Astrocyte (in vitro differentiated cells and primary cell): ENCODE results near the gene BACH2. TPM values are rescaled to one million over a fixed set of nuclear protein-coding genes. Genes with fewer than 3 reads are reported as not detected.

Experiments
- DNase-seq: peaks from one replicate; pipeline ENCODE4 v3.0.0-alpha.2; 2010; ENCODE audit warnings: low read depth
- FAIRE-seq: peaks from 2 replicates; lab custom pipeline; 2011; peaks lifted over from hg19 to GRCh38; lab: Jason Lieb, UNC
- H2AFZ ChIP-seq: 2 replicates; pipeline ENCODE4 v1.6.0; 2012; ENCODE audit warnings: low read depth, low read length, inconsistent platforms
- H3K27ac ChIP-seq: 2 replicates; pipeline ENCODE4 v1.5.1; 2011; ENCODE audit warnings: low read depth, low read length, inconsistent platforms
- H3K27me3 ChIP-seq: 2 replicates; pipeline ENCODE4 v1.6.0; 2011; ENCODE audit warnings: low read length, inconsistent platforms; ENCODE audit not compliant: insufficient read depth
- H3K36me3 ChIP-seq: 2 replicates; pipeline ENCODE4 v1.5.1; 2011; ENCODE audit warnings: low read length, inconsistent platforms; ENCODE audit not compliant: insufficient read depth
- H3K4me1 ChIP-seq: 2 replicates; pipeline ENCODE4 v1.5.1; 2011; ENCODE audit warnings: low read length, inconsistent platforms; ENCODE audit not compliant: insufficient read depth
- H3K4me2 ChIP-seq: 2 replicates; pipeline ENCODE4 v1.6.0; 2012; ENCODE audit warnings: low read length, inconsistent platforms
- H3K4me3 ChIP-seq: 2 replicates; pipeline ENCODE4 v1.5.1; 2011; ENCODE audit warnings: low read depth, mild to moderate bottlenecking, low read length, inconsistent platforms; ENCODE audit not compliant: insufficient read depth
- H3K79me2 ChIP-seq: 2 replicates; pipeline ENCODE4 v1.6.0; 2012; ENCODE audit warnings: mild to moderate bottlenecking, low read length, inconsistent platforms; ENCODE audit not compliant: insufficient read depth
- H3K9ac ChIP-seq: 2 replicates; pipeline ENCODE4 v1.6.0; 2012; ENCODE audit warnings: mild to moderate bottlenecking, low read length, inconsistent platforms
- H3K9me3 ChIP-seq: 2 replicates; pipeline ENCODE4 v1.5.1; 2012; ENCODE audit warnings: low read depth, mild to moderate bottlenecking, low read length, inconsistent platforms; ENCODE audit not compliant: insufficient read depth
- H4K20me1 ChIP-seq: 2 replicates; pipeline ENCODE4 v1.6.0; 2012; ENCODE audit warnings: low read length, inconsistent platforms; ENCODE audit not compliant: insufficient read depth
- H3K27ac Mint-ChIP-seq: one replicate; pipeline ENCODE4 v1.8.0; 2021; ENCODE audit warnings: mild to moderate bottlenecking, mixed read lengths; ENCODE audit not compliant: unreplicated experiment
- H3K27me3 Mint-ChIP-seq: one replicate; pipeline ENCODE4 v1.8.0; 2021; ENCODE audit warnings: low read depth, mixed read lengths; ENCODE audit not compliant: unreplicated experiment
- H3K36me3 Mint-ChIP-seq: one replicate; pipeline ENCODE4 v1.8.0; 2021; ENCODE audit warnings: low read depth, mixed read lengths; ENCODE audit not compliant: unreplicated experiment
- H3K4me1 Mint-ChIP-seq: one replicate; pipeline ENCODE4 v1.8.0; 2021; ENCODE audit warnings: low read depth, mixed read lengths; ENCODE audit not compliant: unreplicated experiment
- H3K4me3 Mint-ChIP-seq: one replicate; pipeline ENCODE4 v1.8.0; 2021; ENCODE audit warnings: mild to moderate bottlenecking, moderate library complexity, mixed read lengths; ENCODE audit not compliant: unreplicated experiment
- H3K9me3 Mint-ChIP-seq: one replicate; pipeline ENCODE4 v1.8.0; 2021; ENCODE audit warnings: mild to moderate bottlenecking, mixed read lengths; ENCODE audit not compliant: unreplicated experiment
- CTCF ChIP-seq: IDR thresholded peaks from 2 replicates; pipeline ENCODE4 v1.5.1; 2011; ENCODE audit warnings: low read depth, mild to moderate bottlenecking, inconsistent platforms, low read length, moderate library complexity; ENCODE audit not compliant: insufficient read depth
- EZH2 ChIP-seq: IDR thresholded peaks from 2 replicates; pipeline ENCODE4 v1.6.1; 2012; ENCODE audit warnings: mild to moderate bottlenecking, low read length, inconsistent platforms; ENCODE audit not compliant: insufficient read depth
- total RNA-seq: library from RNA; stranded (reverse); gene quantifications from 2 replicates; pipeline ENCODE4 v1.2.1, GENCODE V29; 2021

Gene BACH2
- total RNA-seq, 1 donor from 2014 or later: 17.5 TPM

GRCh38 chr6:89940225-89941027 lies 356.2 kb downstream of the BACH2 start:
- H3K4me3 ChIP-seq: no peak overlapping the region
- no peaks in the 10 kb centered on the region for H3K9me3 ChIP-seq
- no peaks in the 10 kb centered on the region for H3K4me1 ChIP-seq
- Mint-ChIP-seq H3K9me3 (peaks cover 1% of the 10 kb centered on the region), H3K4me1 (peaks cover 22% of the 10 kb centered on the region), H3K27me3 (no peaks in the 10 kb centered on the region), H3K36me3 (peaks cover 6% of the 10 kb centered on the region), H3K27ac (peak overlapping the region; percentile 73), H3K4me3 (no peak overlapping the region)
- peak; percentile 69 for DNase-seq
- H3K9ac ChIP-seq: no peak overlapping the region
- H3K36me3 ChIP-seq: no peaks in the 10 kb centered on the region
- peak; percentile 29 for FAIRE-seq
- H2AFZ ChIP-seq: no peak overlapping the region
- H3K4me2 ChIP-seq: no peak overlapping the region
- TF ChIP-seq EZH2 (no peak), CTCF (peak; percentile 87)
- no peaks in the 10 kb centered on the region for H3K27me3 ChIP-seq
- no peaks in the 10 kb centered on the region for H4K20me1 ChIP-seq
- H3K27ac ChIP-seq: no peak overlapping the region
- H3K79me2 ChIP-seq: no peaks in the 10 kb centered on the region

DNA sequence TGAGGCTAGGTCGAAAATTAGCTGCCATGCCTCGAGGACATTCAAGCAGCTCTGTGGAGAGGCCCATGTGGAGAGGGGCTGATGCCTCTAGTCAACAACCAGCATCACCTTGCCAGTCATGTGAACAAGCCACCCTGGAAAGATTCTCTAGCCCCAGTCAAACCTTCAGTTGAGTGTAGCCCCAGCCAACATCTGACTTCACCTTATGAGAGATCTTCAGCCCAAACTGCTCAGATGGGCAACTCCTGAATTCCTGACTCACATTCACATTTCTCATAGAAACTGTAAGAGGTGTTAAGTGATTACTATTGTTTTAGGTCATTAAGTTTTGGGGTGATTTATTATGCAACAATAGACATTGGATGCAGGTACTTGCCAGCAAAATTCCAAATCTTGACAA lies 357.5 kb downstream of the BACH2 start:
- Mint-ChIP-seq H3K9me3 (peaks cover 1% of the 10 kb centered on the region), H3K4me1 (peaks cover 19% of the 10 kb centered on the region), H3K27ac (no peak overlapping the region), H3K36me3 (peaks cover 9% of the 10 kb centered on the region), H3K4me3 (no peak overlapping the region), H3K27me3 (no peaks in the 10 kb centered on the region)
- H3K36me3 ChIP-seq: no peaks in the 10 kb centered on the region
- H3K4me2 ChIP-seq: no peak overlapping the region
- H3K79me2 ChIP-seq: no peaks in the 10 kb centered on the region
- H3K27ac ChIP-seq: no peak overlapping the region
- H3K4me3 ChIP-seq: no peak overlapping the region
- H3K9ac ChIP-seq: no peak overlapping the region
- H3K9me3 ChIP-seq: no peaks in the 10 kb centered on the region
- no peaks in the 10 kb centered on the region for H3K27me3 ChIP-seq
- DNase-seq: no peak
- TF ChIP-seq EZH2 (no peak), CTCF (no peak)
- FAIRE-seq: no peak
- no peak overlapping the region for H2AFZ ChIP-seq
- no peaks in the 10 kb centered on the region for H3K4me1 ChIP-seq
- H4K20me1 ChIP-seq: no peaks in the 10 kb centered on the region

GRCh38 chr6:89938014-89938413 lies 358.6 kb downstream of the BACH2 start:
- no peak overlapping the region for H2AFZ ChIP-seq
- no peaks in the 10 kb centered on the region for H3K4me1 ChIP-seq
- H3K9ac ChIP-seq: no peak overlapping the region
- no peak overlapping the region for H3K4me2 ChIP-seq
- H3K27me3 ChIP-seq: no peaks in the 10 kb centered on the region
- Mint-ChIP-seq H3K4me1 (peaks cover 19% of the 10 kb centered on the region), H3K27me3 (no peaks in the 10 kb centered on the region), H3K27ac (no peak overlapping the region), H3K4me3 (no peak overlapping the region), H3K9me3 (peaks cover 1% of the 10 kb centered on the region), H3K36me3 (peaks cover 9% of the 10 kb centered on the region)
- FAIRE-seq (no peak), DNase-seq (no peak)
- no peaks in the 10 kb centered on the region for H3K36me3 ChIP-seq
- H3K4me3 ChIP-seq: no peak overlapping the region
- TF ChIP-seq EZH2 (no peak), CTCF (no peak)
- H4K20me1 ChIP-seq: no peaks in the 10 kb centered on the region
- no peak overlapping the region for H3K27ac ChIP-seq
- H3K9me3 ChIP-seq: no peaks in the 10 kb centered on the region
- no peaks in the 10 kb centered on the region for H3K79me2 ChIP-seq
